8988T (cell line): Measurements from ENCODE around the gene TBR1.
A peak's percentile ranks its signal among the peaks of the same experiment; 100 is the strongest.

ENCODE experiments used
- DNase-seq: peaks from one replicate; pipeline ENCODE4 v3.0.0; 2011

TBR1 gene

GRCh38 chr2:161415987-161416707, at the start of gene TBR1:
Gene TBR1, plus strand, starts transcription at chr2:161416297. Its CDS starts 114 bp downstream, at chr2:161416411.
- DNase-seq = no peak

- DNase-seq = no peak
Observed at GRCh38 chr2:161367675-161368074, 48.4 kb upstream of the TBR1 start.

- DNase-seq = no peak
Observed at GRCh38 chr2:161369311-161369710, 46.8 kb upstream of the TBR1 start.

GRCh38 chr2:161370981-161371380, 45.1 kb upstream of the TBR1 start:
- no peak for DNase-seq

- DNase-seq = no peak
Observed at GRCh38 chr2:161371869-161372268, 44.2 kb upstream of the TBR1 start.

GRCh38 chr2:161373942-161374341, 42.2 kb upstream of the TBR1 start:
- DNase-seq = no peak

- no peak for DNase-seq
Observed at GRCh38 chr2:161374446-161374845, 41.7 kb upstream of the TBR1 start.

- DNase-seq = no peak
Observed at GRCh38 chr2:161379740-161380139, 36.4 kb upstream of the TBR1 start.

GRCh38 chr2:161381546-161381945, 34.6 kb upstream of the TBR1 start:
- no peak for DNase-seq

- no peak for DNase-seq
Observed at GRCh38 chr2:161382747-161383146, 33.4 kb upstream of the TBR1 start.

GRCh38 chr2:161384864-161385263, 31.2 kb upstream of the TBR1 start:
- DNase-seq = no peak

GRCh38 chr2:161386228-161386824, 29.8 kb upstream of the TBR1 start:
- no peak for DNase-seq

- no peak for DNase-seq
Observed at GRCh38 chr2:161388146-161388779, 27.8 kb upstream of the TBR1 start.

- no peak for DNase-seq
Observed at GRCh38 chr2:161391737-161392506, 24.2 kb upstream of the TBR1 start.

GRCh38 chr2:161400076-161400475, 16.0 kb upstream of the TBR1 start:
- no peak for DNase-seq

- no peak for DNase-seq
Observed at GRCh38 chr2:161402297-161402696, 13.8 kb upstream of the TBR1 start.

GRCh38 chr2:161406316-161406715, 9.8 kb upstream of the TBR1 start:
- no peak for DNase-seq

GRCh38 chr2:161407597-161407996, 8.5 kb upstream of the TBR1 start:
- no peak for DNase-seq

GRCh38 chr2:161409308-161409907, 6.7 kb upstream of the TBR1 start:
- DNase-seq = no peak

GRCh38 chr2:161412346-161412745, 3.8 kb upstream of the TBR1 start:
- no peak for DNase-seq

GRCh38 chr2:161414042-161415033, 1.8 kb upstream of the TBR1 start:
- peak; percentile 76 for DNase-seq
